Measurements from ENCODE around the gene GGN.
"Not testable (repeated sequence)": the region's sequence is repeated elsewhere in the genome, so short reads cannot be mapped to it uniquely, and the experiment has no call there.

The GGN gene

GRCh38 chr19:38425222-38425809 lies 37.5 kb upstream of the GGN start:
- Histone ChIP-seq H3K9me3 (ENCODE audit: low read length) (no peaks in the 10 kb centered on the region), H3K36me3 (ENCODE audit: insufficient read depth, low read length) (no peaks in the 10 kb centered on the region), H3K27me3 (ENCODE audit: control insufficient read depth in 1 of 2, insufficient read depth in 2 of 2, low read length in 2 of 2) (peaks cover 0 to 13% of the 10 kb centered on the region in 2 donors), H3K9ac (ENCODE audit: low read length) (no peak overlapping the region), H3K4me3 (ENCODE audit: low read depth in 1 of 2, low read length in 2 of 2) (no peak overlapping the region), H3K27ac (ENCODE audit: low read depth, low read length) (no peak overlapping the region), H3K4me1 (ENCODE audit: insufficient read depth, low read length) (no peaks in the 10 kb centered on the region)

- Histone ChIP-seq H3K9me3 (ENCODE audit: low read length) (no peaks in the 10 kb centered on the region), H3K4me3 (ENCODE audit: low read depth in 1 of 2, low read length in 2 of 2) (no peak overlapping the region), H3K27ac (ENCODE audit: low read depth, low read length) (no peak overlapping the region), H3K36me3 (ENCODE audit: insufficient read depth, low read length) (no peaks in the 10 kb centered on the region), H3K27me3 (ENCODE audit: control insufficient read depth in 1 of 2, insufficient read depth in 2 of 2, low read length in 2 of 2) (peaks cover 0 to 13% of the 10 kb centered on the region in 2 donors), H3K4me1 (ENCODE audit: insufficient read depth, low read length) (no peaks in the 10 kb centered on the region), H3K9ac (ENCODE audit: low read length) (no peak overlapping the region)
Observed at GRCh38 chr19:38424272-38424671, 36.4 kb upstream of the GGN start.

GRCh38 chr19:38422438-38422837 lies 34.6 kb upstream of the GGN start:
- no peak overlapping the region for H3K9ac ChIP-seq (ENCODE audit: low read length)
- peaks cover 0 to 26% of the 10 kb centered on the region in 2 donors for H3K27me3 ChIP-seq (ENCODE audit: control insufficient read depth in 1 of 2, insufficient read depth in 2 of 2, low read length in 2 of 2)
- H3K27ac ChIP-seq (ENCODE audit: low read depth, low read length) = no peak overlapping the region
- H3K9me3 ChIP-seq (ENCODE audit: low read length) = no peaks in the 10 kb centered on the region
- H3K36me3 ChIP-seq (ENCODE audit: insufficient read depth, low read length) = no peaks in the 10 kb centered on the region
- H3K4me1 ChIP-seq (ENCODE audit: insufficient read depth, low read length) = no peaks in the 10 kb centered on the region
- no peak overlapping the region for H3K4me3 ChIP-seq (ENCODE audit: low read depth in 1 of 2, low read length in 2 of 2)

- H3K4me1 ChIP-seq (ENCODE audit: insufficient read depth, low read length) = no peaks in the 10 kb centered on the region
- peaks cover 0 to 28% of the 10 kb centered on the region in 2 donors for H3K27me3 ChIP-seq (ENCODE audit: control insufficient read depth in 1 of 2, insufficient read depth in 2 of 2, low read length in 2 of 2)
- no peak overlapping the region for H3K4me3 ChIP-seq (ENCODE audit: low read depth in 1 of 2, low read length in 2 of 2)
- H3K27ac ChIP-seq (ENCODE audit: low read depth, low read length) = no peak overlapping the region
- H3K9ac ChIP-seq (ENCODE audit: low read length) = no peak overlapping the region
- H3K36me3 ChIP-seq (ENCODE audit: insufficient read depth, low read length) = no peaks in the 10 kb centered on the region
- H3K9me3 ChIP-seq (ENCODE audit: low read length) = no peaks in the 10 kb centered on the region
Observed at GRCh38 chr19:38421856-38422255, 34.0 kb upstream of the GGN start.

GRCh38 chr19:38420935-38421334 lies 33.1 kb upstream of the GGN start:
- peaks cover 0 to 28% of the 10 kb centered on the region in 2 donors for H3K27me3 ChIP-seq (ENCODE audit: control insufficient read depth in 1 of 2, insufficient read depth in 2 of 2, low read length in 2 of 2)
- H3K27ac ChIP-seq (ENCODE audit: low read depth, low read length) = no peak overlapping the region
- no peak overlapping the region for H3K4me3 ChIP-seq (ENCODE audit: low read depth in 1 of 2, low read length in 2 of 2)
- no peaks in the 10 kb centered on the region for H3K4me1 ChIP-seq (ENCODE audit: insufficient read depth, low read length)
- no peaks in the 10 kb centered on the region for H3K9me3 ChIP-seq (ENCODE audit: low read length)
- H3K36me3 ChIP-seq (ENCODE audit: insufficient read depth, low read length) = no peaks in the 10 kb centered on the region
- no peak overlapping the region for H3K9ac ChIP-seq (ENCODE audit: low read length)

- H3K36me3 ChIP-seq (ENCODE audit: insufficient read depth, low read length) = no peaks in the 10 kb centered on the region
- H3K4me3 ChIP-seq (ENCODE audit: low read depth in 1 of 2, low read length in 2 of 2) = peak overlapping the region in 1 of 2 donors; percentile 27
- no peak overlapping the region for H3K9ac ChIP-seq (ENCODE audit: low read length)
- H3K27ac ChIP-seq (ENCODE audit: low read depth, low read length) = no peak overlapping the region
- peaks cover 0 to 15% of the 10 kb centered on the region in 2 donors for H3K27me3 ChIP-seq (ENCODE audit: control insufficient read depth in 1 of 2, insufficient read depth in 2 of 2, low read length in 2 of 2)
- no peaks in the 10 kb centered on the region for H3K9me3 ChIP-seq (ENCODE audit: low read length)
- H3K4me1 ChIP-seq (ENCODE audit: insufficient read depth, low read length) = no peaks in the 10 kb centered on the region
Observed at GRCh38 chr19:38417544-38418506, 30.0 kb upstream of the GGN start.

- no peak overlapping the region for H3K27ac ChIP-seq (ENCODE audit: low read depth, low read length)
- H3K27me3 ChIP-seq (ENCODE audit: control insufficient read depth in 1 of 2, insufficient read depth in 2 of 2, low read length in 2 of 2) = peaks cover 0 to 15% of the 10 kb centered on the region in 2 donors
- H3K9me3 ChIP-seq (ENCODE audit: low read length) = no peaks in the 10 kb centered on the region
- H3K4me3 ChIP-seq (ENCODE audit: low read depth in 1 of 2, low read length in 2 of 2) = no peak overlapping the region
- no peaks in the 10 kb centered on the region for H3K36me3 ChIP-seq (ENCODE audit: insufficient read depth, low read length)
- H3K9ac ChIP-seq (ENCODE audit: low read length) = no peak overlapping the region
- no peaks in the 10 kb centered on the region for H3K4me1 ChIP-seq (ENCODE audit: insufficient read depth, low read length)
Observed at GRCh38 chr19:38417146-38417543, 29.3 kb upstream of the GGN start.

- no peak overlapping the region for H3K27ac ChIP-seq (ENCODE audit: low read depth, low read length)
- H3K9me3 ChIP-seq (ENCODE audit: low read length) = no peaks in the 10 kb centered on the region
- no peaks in the 10 kb centered on the region for H3K4me1 ChIP-seq (ENCODE audit: insufficient read depth, low read length)
- peaks cover 0 to 12% of the 10 kb centered on the region in 2 donors for H3K27me3 ChIP-seq (ENCODE audit: control insufficient read depth in 1 of 2, insufficient read depth in 2 of 2, low read length in 2 of 2)
- no peaks in the 10 kb centered on the region for H3K36me3 ChIP-seq (ENCODE audit: insufficient read depth, low read length)
- no peak overlapping the region for H3K9ac ChIP-seq (ENCODE audit: low read length)
- no peak overlapping the region for H3K4me3 ChIP-seq (ENCODE audit: low read depth in 1 of 2, low read length in 2 of 2)
Observed at GRCh38 chr19:38413416-38413815, 25.6 kb upstream of the GGN start.

GRCh38 chr19:38412961-38413360 lies 25.1 kb upstream of the GGN start:
- peaks cover 0 to 8% of the 10 kb centered on the region in 2 donors for H3K27me3 ChIP-seq (ENCODE audit: control insufficient read depth in 1 of 2, insufficient read depth in 2 of 2, low read length in 2 of 2)
- no peak overlapping the region for H3K9ac ChIP-seq (ENCODE audit: low read length)
- no peaks in the 10 kb centered on the region for H3K4me1 ChIP-seq (ENCODE audit: insufficient read depth, low read length)
- no peak overlapping the region for H3K27ac ChIP-seq (ENCODE audit: low read depth, low read length)
- H3K4me3 ChIP-seq (ENCODE audit: low read depth in 1 of 2, low read length in 2 of 2) = no peak overlapping the region
- H3K36me3 ChIP-seq (ENCODE audit: insufficient read depth, low read length) = no peaks in the 10 kb centered on the region
- H3K9me3 ChIP-seq (ENCODE audit: low read length) = no peaks in the 10 kb centered on the region

GRCh38 chr19:38412491-38412890 lies 24.7 kb upstream of the GGN start:
- Histone ChIP-seq H3K9me3 (ENCODE audit: low read length) (no peaks in the 10 kb centered on the region), H3K36me3 (ENCODE audit: insufficient read depth, low read length) (no peaks in the 10 kb centered on the region), H3K27me3 (ENCODE audit: control insufficient read depth in 1 of 2, insufficient read depth in 2 of 2, low read length in 2 of 2) (peaks cover 0 to 3% of the 10 kb centered on the region in 2 donors), H3K4me3 (ENCODE audit: low read depth in 1 of 2, low read length in 2 of 2) (no peak overlapping the region), H3K9ac (ENCODE audit: low read length) (no peak overlapping the region), H3K27ac (ENCODE audit: low read depth, low read length) (no peak overlapping the region), H3K4me1 (ENCODE audit: insufficient read depth, low read length) (no peaks in the 10 kb centered on the region)

GRCh38 chr19:38411898-38412297 lies 24.1 kb upstream of the GGN start:
- not testable (repeated sequence) for H3K4me3 ChIP-seq (ENCODE audit: low read depth in 1 of 2, low read length in 2 of 2); H3K27ac ChIP-seq (ENCODE audit: low read depth, low read length); H3K9me3 ChIP-seq (ENCODE audit: low read length); H3K27me3 ChIP-seq (ENCODE audit: control insufficient read depth in 1 of 2, insufficient read depth in 2 of 2, low read length in 2 of 2); H3K36me3 ChIP-seq (ENCODE audit: insufficient read depth, low read length); H3K4me1 ChIP-seq (ENCODE audit: insufficient read depth, low read length); H3K9ac ChIP-seq (ENCODE audit: low read length)

Measured in muscle layer of colon (tissue), 2 donors.